ENCODE results near the gene KDSR. TPM values are rescaled to one million over a fixed set of nuclear protein-coding genes. Genes with fewer than 3 reads are reported as not detected.

KDSR gene
- total and polyA plus RNA-seq, 5 donors from 2014 or later, result 42.0 to 119 (median 104) TPM

DNA sequence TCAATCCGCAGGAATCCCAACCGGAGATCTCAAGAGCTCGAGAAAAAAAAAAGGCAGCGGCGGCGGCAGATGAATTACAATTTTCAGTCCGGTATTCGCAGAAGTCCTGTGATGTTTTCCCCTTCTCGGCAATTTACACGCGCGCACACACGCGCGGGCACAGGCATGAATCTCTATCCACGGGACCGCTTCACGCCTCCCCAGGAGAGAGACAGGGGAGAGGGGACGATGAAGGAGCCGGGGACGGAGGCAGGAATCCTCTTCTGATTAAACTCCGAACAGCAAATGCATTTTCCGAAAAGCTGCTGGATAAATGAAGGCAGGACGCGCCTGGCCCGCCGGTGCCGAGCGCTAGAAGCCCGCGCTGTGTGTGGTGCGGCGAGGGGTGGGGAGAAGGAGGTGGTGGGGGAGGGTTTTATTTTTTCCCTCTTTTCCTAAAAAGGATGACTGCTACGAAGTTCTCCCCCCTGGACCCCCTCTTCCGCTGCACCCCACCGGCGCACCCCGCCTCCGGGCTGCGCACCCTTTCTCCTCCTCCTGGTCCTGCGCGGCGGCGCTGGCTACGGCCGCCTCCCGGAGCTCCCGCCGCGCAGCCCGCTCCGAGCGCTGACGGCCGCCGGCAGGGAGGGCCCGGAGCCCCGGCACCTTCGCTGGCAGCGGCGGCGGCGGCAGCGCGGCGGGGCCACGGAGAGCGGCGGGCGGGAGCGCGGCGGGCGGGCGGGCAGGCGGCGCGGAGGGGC lies 47.5 kb downstream of the KDSR start, which contains the start of gene BCL2:
TSS of gene BCL2 (minus strand) at position 387 of the 740 bp plus-strand sequence.
- DNase-seq (peak in 2 of 3 donors; percentile 48 to 76), ATAC-seq (ENCODE audit: low read depth in 2 of 2) (peak in 1 of 2 donors; percentile 22)
- Mint-ChIP-seq H3K27ac (peak within 1 kb of the TSS; percentile 95 to 99 (median 97)), H3K4me3 (peak within 1 kb of the TSS; percentile 94 to 100 (median 98)), H3K9me3 (peaks cover 0 to 2% (median 0%) of the 10 kb centered on the region in 7 donors), H3K4me1 (peaks cover 11 to 50% (median 32%) of the 10 kb centered on the region in 4 donors), H3K27me3 (peaks cover 5% of the 10 kb centered on the region), H3K36me3 (peaks cover 4% of the 10 kb centered on the region)
- Histone ChIP-seq H3K27ac (ENCODE audit: insufficient read depth, low read length, poor library complexity, severe bottlenecking) (peak within 1 kb of the TSS; percentile 82), H3K9me3 (ENCODE audit: control insufficient read depth in 2 of 2, low read length in 2 of 2) (no peaks in the 10 kb centered on the region), H3K4me3 (ENCODE audit: low read depth, low read length) (peak within 1 kb of the TSS; percentile 97), H3K27me3 (ENCODE audit: control insufficient read depth, insufficient read depth, low read length) (no peaks in the 10 kb centered on the region), H3K36me3 (ENCODE audit: control insufficient read depth, insufficient read depth, low read length) (no peaks in the 10 kb centered on the region), H3K4me1 (ENCODE audit: control insufficient read depth, insufficient read depth, low read length, poor library complexity, severe bottlenecking) (peaks cover 54% of the 10 kb centered on the region)

DNA sequence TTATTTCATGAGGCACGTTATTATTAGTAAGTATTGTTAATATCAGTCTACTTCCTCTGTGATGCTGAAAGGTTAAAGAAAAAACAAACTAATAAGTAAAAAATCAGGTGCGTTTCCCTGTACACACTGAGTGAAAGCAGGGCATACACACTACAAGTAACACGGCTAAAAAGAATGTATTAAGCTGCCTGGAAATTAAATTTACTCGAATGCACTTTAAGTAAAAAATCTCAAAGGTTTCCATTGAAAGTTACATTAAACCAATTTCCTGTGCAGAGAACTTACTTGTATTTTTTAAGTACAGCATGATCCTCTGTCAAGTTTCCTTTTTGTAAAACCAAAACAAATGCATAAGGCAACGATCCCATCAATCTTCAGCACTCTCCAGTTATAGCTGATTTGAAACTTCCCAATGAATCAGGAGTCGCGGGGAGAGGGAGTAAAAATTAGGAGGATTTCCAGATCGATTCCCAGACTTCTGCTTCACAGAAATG lies 48.1 kb downstream of the KDSR start:
- ATAC-seq (ENCODE audit: low read depth in 2 of 2) (no peak), DNase-seq (no peak)
- Mint-ChIP-seq H3K9me3 (peaks cover 0 to 2% (median 0%) of the 10 kb centered on the region in 7 donors), H3K27me3 (peaks cover 5% of the 10 kb centered on the region), H3K36me3 (peaks cover 7% of the 10 kb centered on the region), H3K4me1 (peaks cover 16 to 55% (median 37%) of the 10 kb centered on the region in 4 donors), H3K27ac (peak overlapping the region; percentile 95 to 99 (median 97)), H3K4me3 (peak overlapping the region; percentile 94 to 100 (median 98))
- Histone ChIP-seq H3K27ac (ENCODE audit: insufficient read depth, low read length, poor library complexity, severe bottlenecking) (peak overlapping the region; percentile 82), H3K9me3 (ENCODE audit: control insufficient read depth in 2 of 2, low read length in 2 of 2) (no peaks in the 10 kb centered on the region), H3K36me3 (ENCODE audit: control insufficient read depth, insufficient read depth, low read length) (no peaks in the 10 kb centered on the region), H3K4me3 (ENCODE audit: low read depth, low read length) (peak overlapping the region; percentile 97), H3K27me3 (ENCODE audit: control insufficient read depth, insufficient read depth, low read length) (no peaks in the 10 kb centered on the region), H3K4me1 (ENCODE audit: control insufficient read depth, insufficient read depth, low read length, poor library complexity, severe bottlenecking) (peaks cover 60% of the 10 kb centered on the region)

DNA sequence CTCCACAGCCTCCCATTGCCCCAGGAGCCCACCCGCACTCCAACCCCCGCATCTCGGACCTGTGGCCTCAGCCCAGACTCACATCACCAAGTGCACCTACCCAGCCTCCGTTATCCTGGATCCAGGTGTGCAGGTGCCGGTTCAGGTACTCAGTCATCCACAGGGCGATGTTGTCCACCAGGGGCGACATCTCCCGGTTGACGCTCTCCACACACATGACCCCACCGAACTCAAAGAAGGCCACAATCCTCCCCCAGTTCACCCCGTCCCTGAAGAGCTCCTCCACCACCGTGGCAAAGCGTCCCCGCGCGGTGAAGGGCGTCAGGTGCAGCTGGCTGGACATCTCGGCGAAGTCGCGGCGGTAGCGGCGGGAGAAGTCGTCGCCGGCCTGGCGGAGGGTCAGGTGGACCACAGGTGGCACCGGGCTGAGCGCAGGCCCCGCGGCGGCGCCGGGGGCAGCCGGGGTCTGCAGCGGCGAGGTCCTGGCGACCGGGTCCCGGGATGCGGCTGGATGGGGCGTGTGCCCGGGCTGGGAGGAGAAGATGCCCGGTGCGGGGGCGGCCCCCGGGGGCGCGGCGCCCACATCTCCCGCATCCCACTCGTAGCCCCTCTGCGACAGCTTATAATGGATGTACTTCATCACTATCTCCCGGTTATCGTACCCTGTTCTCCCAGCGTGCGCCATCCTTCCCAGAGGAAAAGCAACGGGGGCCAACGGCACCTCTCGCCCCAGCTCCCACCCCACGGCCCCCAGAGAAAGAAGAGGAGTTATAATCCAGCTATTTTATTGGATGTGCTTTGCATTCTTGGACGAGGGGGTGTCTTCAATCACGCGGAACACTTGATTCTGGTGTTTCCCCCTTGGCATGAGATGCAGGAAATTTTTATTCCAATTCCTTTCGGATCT lies 48.8 kb downstream of the KDSR start:
- Histone ChIP-seq H3K9me3 (ENCODE audit: control insufficient read depth in 2 of 2, low read length in 2 of 2) (no peaks in the 10 kb centered on the region), H3K4me1 (ENCODE audit: control insufficient read depth, insufficient read depth, low read length, poor library complexity, severe bottlenecking) (peaks cover 67% of the 10 kb centered on the region), H3K36me3 (ENCODE audit: control insufficient read depth, insufficient read depth, low read length) (no peaks in the 10 kb centered on the region), H3K27me3 (ENCODE audit: control insufficient read depth, insufficient read depth, low read length) (no peaks in the 10 kb centered on the region), H3K4me3 (ENCODE audit: low read depth, low read length) (peak overlapping the region; percentile 97), H3K27ac (ENCODE audit: insufficient read depth, low read length, poor library complexity, severe bottlenecking) (peak overlapping the region; percentile 82)
- H3K4me1 Mint-ChIP-seq, result peaks cover 21 to 62% (median 42%) of the 10 kb centered on the region in 4 donors
- H3K36me3 Mint-ChIP-seq, result peaks cover 7% of the 10 kb centered on the region
- H3K9me3 Mint-ChIP-seq, result peaks cover 0 to 2% (median 0%) of the 10 kb centered on the region in 7 donors
- H3K27me3 Mint-ChIP-seq, result peaks cover 5% of the 10 kb centered on the region
- peak overlapping the region; percentile 94 to 100 (median 98) for H3K4me3 Mint-ChIP-seq
- peak overlapping the region; percentile 95 to 99 (median 99) for H3K27ac Mint-ChIP-seq
- DNase-seq, result peak; percentile 75 to 92 (median 83)
- peak; percentile 65 to 70 for ATAC-seq (ENCODE audit: low read depth in 2 of 2)

DNA sequence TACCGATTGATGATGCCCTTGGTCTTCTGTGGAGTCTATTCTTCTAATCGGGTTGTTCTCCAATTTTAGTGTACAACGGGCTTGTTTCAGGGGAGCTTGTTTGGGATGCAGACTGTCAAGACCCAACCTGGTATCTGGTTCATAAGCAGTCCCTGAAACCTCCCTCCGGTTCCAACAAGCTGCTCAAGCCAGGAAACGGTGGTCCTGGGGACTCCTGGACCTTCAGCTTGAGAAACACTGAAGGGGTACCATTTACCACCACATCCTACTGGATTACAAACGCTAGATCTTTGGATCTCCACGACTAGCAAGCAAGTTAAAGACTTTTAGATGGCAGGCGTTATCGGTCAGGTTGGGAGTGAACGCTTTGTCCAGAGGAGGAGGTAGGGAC lies 49.5 kb downstream of the KDSR start:
- Histone ChIP-seq H3K4me3 (ENCODE audit: low read depth, low read length) (peak overlapping the region; percentile 97), H3K27me3 (ENCODE audit: control insufficient read depth, insufficient read depth, low read length) (no peaks in the 10 kb centered on the region), H3K4me1 (ENCODE audit: control insufficient read depth, insufficient read depth, low read length, poor library complexity, severe bottlenecking) (peaks cover 69% of the 10 kb centered on the region), H3K27ac (ENCODE audit: insufficient read depth, low read length, poor library complexity, severe bottlenecking) (peak overlapping the region; percentile 82), H3K9me3 (ENCODE audit: control insufficient read depth in 2 of 2, low read length in 2 of 2) (no peaks in the 10 kb centered on the region), H3K36me3 (ENCODE audit: control insufficient read depth, insufficient read depth, low read length) (no peaks in the 10 kb centered on the region)
- Mint-ChIP-seq H3K36me3 (peaks cover 7% of the 10 kb centered on the region), H3K4me1 (peaks cover 25 to 63% (median 43%) of the 10 kb centered on the region in 4 donors), H3K27ac (peak overlapping the region; percentile 95 to 99 (median 97)), H3K4me3 (peak overlapping the region; percentile 94 to 99 (median 97)), H3K9me3 (peaks cover 0 to 2% (median 0%) of the 10 kb centered on the region in 7 donors), H3K27me3 (peaks cover 5% of the 10 kb centered on the region)
- no peak for ATAC-seq (ENCODE audit: low read depth in 2 of 2)
- no peak for DNase-seq

DNA sequence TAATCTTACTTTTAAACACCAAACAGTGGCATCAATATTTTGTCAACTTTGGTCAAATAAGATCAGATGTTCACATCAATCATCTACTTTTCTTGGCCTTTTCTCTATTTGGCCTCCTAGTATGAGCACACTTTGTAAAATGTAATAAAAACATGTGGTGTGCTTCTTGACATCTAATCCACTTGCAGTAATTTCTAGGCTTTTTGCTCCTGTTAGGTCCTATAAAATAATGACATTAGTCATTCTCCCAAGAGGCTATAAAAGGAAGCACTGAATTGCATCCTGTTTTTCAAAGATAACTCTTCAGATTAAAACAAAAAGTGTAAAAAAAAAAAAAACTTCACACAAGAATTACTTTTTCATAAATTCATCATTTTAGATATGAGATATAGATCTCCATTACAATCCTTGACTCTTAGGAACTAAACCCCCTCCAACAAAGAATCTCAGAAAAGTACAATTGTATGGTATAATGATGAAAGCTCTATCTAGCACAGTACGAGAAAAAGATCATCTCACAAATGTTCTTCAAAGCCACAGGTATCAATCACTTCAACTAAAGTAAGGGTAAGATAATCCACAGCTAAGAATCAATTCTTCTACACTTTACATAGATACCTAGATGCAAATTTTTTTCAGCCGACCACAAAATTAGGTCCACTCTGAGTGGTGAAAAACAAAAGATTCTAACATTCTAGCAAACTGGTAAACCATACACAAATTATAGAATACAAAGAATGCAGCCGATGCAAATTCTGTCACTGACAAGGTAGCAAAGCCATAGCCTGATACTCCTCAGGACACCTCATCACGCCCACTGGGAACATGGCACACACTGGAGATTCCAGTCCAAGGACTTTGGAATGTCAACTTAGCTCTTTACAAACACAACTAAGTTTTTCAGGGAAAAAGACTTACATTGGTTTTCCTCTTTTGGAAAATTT lies 50.1 kb downstream of the KDSR start:
- Histone ChIP-seq H3K27ac (ENCODE audit: insufficient read depth, low read length, poor library complexity, severe bottlenecking) (peak overlapping the region; percentile 82), H3K27me3 (ENCODE audit: control insufficient read depth, insufficient read depth, low read length) (no peaks in the 10 kb centered on the region), H3K4me1 (ENCODE audit: control insufficient read depth, insufficient read depth, low read length, poor library complexity, severe bottlenecking) (peaks cover 75% of the 10 kb centered on the region), H3K36me3 (ENCODE audit: control insufficient read depth, insufficient read depth, low read length) (no peaks in the 10 kb centered on the region), H3K4me3 (ENCODE audit: low read depth, low read length) (peak overlapping the region; percentile 97), H3K9me3 (ENCODE audit: control insufficient read depth in 2 of 2, low read length in 2 of 2) (no peaks in the 10 kb centered on the region)
- Mint-ChIP-seq H3K27ac (peak overlapping the region; percentile 95 to 99 (median 97)), H3K4me3 (peak overlapping the region; percentile 94 to 99 (median 97)), H3K36me3 (peaks cover 7% of the 10 kb centered on the region), H3K27me3 (peaks cover 5% of the 10 kb centered on the region), H3K4me1 (peaks cover 26 to 63% (median 46%) of the 10 kb centered on the region in 4 donors), H3K9me3 (peaks cover 0 to 2% (median 0%) of the 10 kb centered on the region in 7 donors)
- no peak for ATAC-seq (ENCODE audit: low read depth in 2 of 2)
- DNase-seq, result peak in 1 of 3 donors; percentile 43

DNA sequence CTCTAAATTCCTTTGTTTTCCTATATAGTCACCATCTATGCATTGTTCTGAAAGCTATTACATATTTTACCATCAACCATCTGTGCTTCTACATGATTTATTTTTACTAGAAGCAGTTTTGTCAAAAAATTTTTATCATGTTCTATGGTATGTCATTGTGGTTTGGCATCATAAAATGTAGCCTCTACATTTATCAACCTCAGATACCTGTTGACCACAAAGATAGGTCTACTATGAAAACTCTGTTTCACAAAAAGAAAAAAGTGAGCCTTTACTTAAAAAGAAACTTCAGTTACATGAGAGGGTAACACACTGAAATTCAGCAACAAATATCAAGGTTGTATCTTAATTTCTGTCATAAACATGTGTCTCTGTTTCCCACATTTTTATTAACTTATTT lies 51.1 kb downstream of the KDSR start:
- peak in 1 of 3 donors; percentile 44 for DNase-seq
- ATAC-seq (ENCODE audit: low read depth in 2 of 2), result no peak
- Mint-ChIP-seq H3K4me1 (peaks cover 31 to 69% (median 51%) of the 10 kb centered on the region in 4 donors), H3K27ac (peak overlapping the region in 2 of 3 donors; percentile 31 to 95), H3K36me3 (peaks cover 7% of the 10 kb centered on the region), H3K4me3 (peak overlapping the region; percentile 94 to 99 (median 97)), H3K27me3 (peaks cover 5% of the 10 kb centered on the region), H3K9me3 (peaks cover 0 to 2% (median 0%) of the 10 kb centered on the region in 7 donors)
- no peaks in the 10 kb centered on the region for H3K9me3 ChIP-seq (ENCODE audit: control insufficient read depth in 2 of 2, low read length in 2 of 2)
- peak overlapping the region; percentile 97 for H3K4me3 ChIP-seq (ENCODE audit: low read depth, low read length)
- H3K27ac ChIP-seq (ENCODE audit: insufficient read depth, low read length, poor library complexity, severe bottlenecking), result peak overlapping the region; percentile 82
- H3K4me1 ChIP-seq (ENCODE audit: control insufficient read depth, insufficient read depth, low read length, poor library complexity, severe bottlenecking), result peaks cover 80% of the 10 kb centered on the region
- no peaks in the 10 kb centered on the region for H3K27me3 ChIP-seq (ENCODE audit: control insufficient read depth, insufficient read depth, low read length)
- H3K36me3 ChIP-seq (ENCODE audit: control insufficient read depth, insufficient read depth, low read length), result no peaks in the 10 kb centered on the region

Data from CD4-positive, CD25-positive, alpha-beta regulatory T cell (primary cell).